Effector memory CD4-positive, alpha-beta T cell (primary cell): ENCODE data around the gene ABCA13.

Experiments used
- DNase-seq, 3 donors: peaks; one replicate each; pipeline ENCODE4 v3.0.0-alpha.2; 2020
- H3K27ac ChIP-seq: 2 replicates; pipeline ENCODE4 v1.7.0; 2013; ENCODE audit warnings: mild to moderate bottlenecking, low read length, moderate library complexity; ENCODE audit not compliant: insufficient read depth, poor library complexity, severe bottlenecking
- H3K27me3 ChIP-seq: replicated peaks from 2 replicates; pipeline ENCODE4 v1.7.0; 2013; ENCODE audit warnings: mild to moderate bottlenecking, low read length; ENCODE audit not compliant: insufficient read depth, control insufficient read depth, poor library complexity, severe bottlenecking
- H3K36me3 ChIP-seq: 2 replicates; pipeline ENCODE4 v1.7.0; 2013; ENCODE audit warnings: mild to moderate bottlenecking, low read length, moderate library complexity; ENCODE audit not compliant: control insufficient read depth, insufficient read depth
- H3K4me1 ChIP-seq: 2 replicates; pipeline ENCODE4 v1.7.0; 2013; ENCODE audit warnings: low read length, mild to moderate bottlenecking; ENCODE audit not compliant: control insufficient read depth, insufficient read depth, poor library complexity, severe bottlenecking
- H3K4me3 ChIP-seq: 2 replicates; pipeline ENCODE4 v1.7.0; 2013; ENCODE audit warnings: low read length, low read depth, mild to moderate bottlenecking; ENCODE audit not compliant: insufficient read depth, poor library complexity, severe bottlenecking
- H3K9me3 ChIP-seq: 2 replicates; pipeline ENCODE4 v1.7.0; 2013; ENCODE audit warnings: mild to moderate bottlenecking, low read length, moderate library complexity; ENCODE audit not compliant: control insufficient read depth

The ABCA13 gene

GRCh38 chr7:48255046-48255445 lies 83.8 kb downstream of the ABCA13 start:
- no peak overlapping the region for H3K27ac ChIP-seq

GRCh38 chr7:48259463-48260280 lies 88.4 kb downstream of the ABCA13 start:
- H3K4me1 ChIP-seq, result no peaks in the 10 kb centered on the region
- H3K27me3 ChIP-seq, result no peaks in the 10 kb centered on the region
- no peak overlapping the region for H3K27ac ChIP-seq
- DNase-seq, result no peak
- no peak overlapping the region for H3K4me3 ChIP-seq
- H3K9me3 ChIP-seq, result no peaks in the 10 kb centered on the region
- no peaks in the 10 kb centered on the region for H3K36me3 ChIP-seq

More at GRCh38 chr7:48255046-48255445, 83.8 kb downstream of the ABCA13 start:
- Histone ChIP-seq H3K4me3 (no peak overlapping the region), H3K9me3 (no peaks in the 10 kb centered on the region), H3K4me1 (no peaks in the 10 kb centered on the region), H3K36me3 (no peaks in the 10 kb centered on the region), H3K27me3 (no peaks in the 10 kb centered on the region)
- DNase-seq, result no peak

GRCh38 chr7:48261696-48262095 lies 90.4 kb downstream of the ABCA13 start:
- H3K4me3 ChIP-seq, result no peak overlapping the region
- H3K36me3 ChIP-seq, result no peaks in the 10 kb centered on the region
- H3K27ac ChIP-seq, result no peak overlapping the region
- no peaks in the 10 kb centered on the region for H3K9me3 ChIP-seq
- H3K4me1 ChIP-seq, result no peaks in the 10 kb centered on the region
- H3K27me3 ChIP-seq, result no peaks in the 10 kb centered on the region
- DNase-seq, result no peak

- DNase-seq, result no peak
- Histone ChIP-seq H3K9me3 (no peaks in the 10 kb centered on the region), H3K4me3 (no peak overlapping the region), H3K27ac (no peak overlapping the region), H3K36me3 (no peaks in the 10 kb centered on the region), H3K4me1 (no peaks in the 10 kb centered on the region), H3K27me3 (no peaks in the 10 kb centered on the region)
These were observed 91.5 kb downstream of the ABCA13 start for GRCh38 chr7:48262606-48263310.

GRCh38 chr7:48263311-48263650 lies 92.0 kb downstream of the ABCA13 start:
- Histone ChIP-seq H3K9me3 (no peaks in the 10 kb centered on the region), H3K4me1 (no peaks in the 10 kb centered on the region), H3K27ac (no peak overlapping the region), H3K36me3 (no peaks in the 10 kb centered on the region), H3K4me3 (no peak overlapping the region), H3K27me3 (no peaks in the 10 kb centered on the region)
- no peak for DNase-seq

- H3K4me3 ChIP-seq, result no peak overlapping the region
- H3K9me3 ChIP-seq, result no peaks in the 10 kb centered on the region
- H3K4me1 ChIP-seq, result no peaks in the 10 kb centered on the region
These were observed 97.8 kb downstream of the ABCA13 start for GRCh38 chr7:48269066-48269465.

GRCh38 chr7:48274662-48275061 lies 103.4 kb downstream of the ABCA13 start:
- Histone ChIP-seq H3K27ac (no peak overlapping the region), H3K36me3 (no peaks in the 10 kb centered on the region)
- DNase-seq, result no peak

More at GRCh38 chr7:48269066-48269465, 97.8 kb downstream of the ABCA13 start:
- no peak for DNase-seq
- Histone ChIP-seq H3K27me3 (no peaks in the 10 kb centered on the region), H3K36me3 (no peaks in the 10 kb centered on the region), H3K27ac (no peak overlapping the region)

DNA sequence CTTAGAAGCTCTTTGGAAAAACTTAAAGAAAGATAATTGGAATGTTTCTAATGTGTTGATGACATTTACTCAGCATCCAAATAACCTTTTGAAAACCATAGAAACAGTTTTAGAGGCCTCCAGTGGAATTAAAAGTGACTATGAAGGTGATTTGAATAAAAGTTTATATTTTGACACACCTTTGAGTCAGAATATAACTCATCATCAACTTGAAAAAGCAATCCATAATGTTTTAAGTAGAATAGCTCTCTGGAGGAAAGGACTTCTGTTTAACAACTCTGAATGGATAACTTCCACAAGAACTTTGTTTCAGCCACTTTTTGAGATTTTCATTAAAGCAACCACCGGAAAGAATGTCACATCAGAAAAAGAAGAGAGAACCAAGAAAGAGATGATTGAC lies 108.2 kb downstream of the ABCA13 start:
- Histone ChIP-seq H3K9me3 (no peaks in the 10 kb centered on the region), H3K27ac (no peak overlapping the region), H3K4me3 (no peak overlapping the region), H3K27me3 (no peaks in the 10 kb centered on the region), H3K4me1 (no peaks in the 10 kb centered on the region), H3K36me3 (no peaks in the 10 kb centered on the region)
- no peak for DNase-seq

More at GRCh38 chr7:48274662-48275061, 103.4 kb downstream of the ABCA13 start:
- no peaks in the 10 kb centered on the region for H3K27me3 ChIP-seq
- H3K4me1 ChIP-seq, result no peaks in the 10 kb centered on the region
- H3K4me3 ChIP-seq, result no peak overlapping the region
- H3K9me3 ChIP-seq, result no peaks in the 10 kb centered on the region

GRCh38 chr7:48280100-48280499 lies 108.8 kb downstream of the ABCA13 start:
- Histone ChIP-seq H3K9me3 (no peaks in the 10 kb centered on the region), H3K27ac (no peak overlapping the region), H3K27me3 (no peaks in the 10 kb centered on the region), H3K4me1 (no peaks in the 10 kb centered on the region), H3K4me3 (no peak overlapping the region), H3K36me3 (no peaks in the 10 kb centered on the region)
- no peak for DNase-seq

- no peaks in the 10 kb centered on the region for H3K27me3 ChIP-seq
- no peak overlapping the region for H3K27ac ChIP-seq
- no peaks in the 10 kb centered on the region for H3K9me3 ChIP-seq
- H3K36me3 ChIP-seq, result no peaks in the 10 kb centered on the region
- DNase-seq, result no peak
- no peak overlapping the region for H3K4me3 ChIP-seq
- H3K4me1 ChIP-seq, result no peaks in the 10 kb centered on the region
These were observed 114.1 kb downstream of the ABCA13 start for GRCh38 chr7:48285373-48285772.
